Trophoblast cell (in vitro differentiated cells and primary cell): Measurements from ENCODE around the gene SNX25.
"Not testable (repeated sequence)": the region's sequence is repeated elsewhere in the genome, so short reads cannot be mapped to it uniquely, and the experiment has no call there.

ENCODE experiments used
- DNase-seq, 2 donors: peaks; one replicate each; pipeline ENCODE4 v3.0.0-alpha.2; 2016
- H2AFZ ChIP-seq: 2 replicates; pipeline ENCODE4 v1.6.1; 2013; ENCODE audit warnings: low read length, moderate library complexity, mild to moderate bottlenecking; ENCODE audit not compliant: insufficient read depth, poor library complexity
- H2AK5ac ChIP-seq: 2 replicates; pipeline ENCODE4 v1.6.1; 2013; ENCODE audit warnings: mild to moderate bottlenecking, low read length
- H2BK120ac ChIP-seq: 2 replicates; pipeline ENCODE4 v1.6.1; 2013; ENCODE audit warnings: low read length, mild to moderate bottlenecking, moderate library complexity; ENCODE audit not compliant: insufficient read depth, poor library complexity
- H2BK12ac ChIP-seq: 2 replicates; pipeline ENCODE4 v1.6.1; 2013; ENCODE audit warnings: mild to moderate bottlenecking, low read length, moderate library complexity
- H2BK5ac ChIP-seq: 2 replicates; pipeline ENCODE4 v1.6.1; 2013; ENCODE audit warnings: low read length, low read depth, moderate library complexity, mild to moderate bottlenecking; ENCODE audit not compliant: poor library complexity
- H3K14ac ChIP-seq: 2 replicates; pipeline ENCODE4 v1.6.1; 2013; ENCODE audit warnings: mild to moderate bottlenecking, low read length
- H3K18ac ChIP-seq: 2 replicates; pipeline ENCODE4 v1.6.1; 2013; ENCODE audit warnings: mild to moderate bottlenecking, low read length
- H3K23ac ChIP-seq: 2 replicates; pipeline ENCODE4 v1.6.1; 2013; ENCODE audit warnings: low read length
- H3K27ac ChIP-seq: 2 replicates; pipeline ENCODE4 v1.5.1; 2013; ENCODE audit warnings: low read depth, mild to moderate bottlenecking, inconsistent platforms, low read length, moderate library complexity
- H3K27me3 ChIP-seq: 2 replicates; pipeline ENCODE4 v1.6.1; 2013; ENCODE audit warnings: inconsistent platforms, mild to moderate bottlenecking, low read length, moderate library complexity; ENCODE audit not compliant: insufficient read depth
- H3K36me3 ChIP-seq, 2 experiments: 1 replicate in 1 of 2; 2 replicates in 1 of 2; pipeline ENCODE4 v1.6.1; 2013; ENCODE audit warnings: low read length in 2 of 2, mild to moderate bottlenecking in 2 of 2, moderate library complexity in 1 of 2; ENCODE audit not compliant: insufficient read depth in 2 of 2, control insufficient read depth in 1 of 2
- H3K4ac ChIP-seq: 2 replicates; pipeline ENCODE4 v1.6.1; 2013; ENCODE audit warnings: low read depth, mild to moderate bottlenecking, low read length, moderate library complexity
- H3K4me1 ChIP-seq, 2 experiments: 1 replicate in 1 of 2; 2 replicates in 1 of 2; pipeline ENCODE4 v1.6.1; 2013; ENCODE audit warnings: low read length in 2 of 2, mild to moderate bottlenecking in 2 of 2, moderate library complexity in 1 of 2; ENCODE audit not compliant: insufficient read depth in 2 of 2, control insufficient read depth in 1 of 2
- H3K4me2 ChIP-seq: 2 replicates; pipeline ENCODE4 v1.6.1; 2013; ENCODE audit warnings: inconsistent platforms, mild to moderate bottlenecking, low read length, moderate library complexity
- H3K4me3 ChIP-seq: 2 replicates; pipeline ENCODE4 v1.5.1; 2013; ENCODE audit warnings: mild to moderate bottlenecking, low read depth, low read length, inconsistent platforms
- H3K79me1 ChIP-seq: one replicate; pipeline ENCODE4 v1.6.1; 2013; ENCODE audit warnings: low read length
- H3K79me2 ChIP-seq: 2 replicates; pipeline ENCODE4 v1.6.1; 2013; ENCODE audit warnings: low read length, mild to moderate bottlenecking; ENCODE audit not compliant: control insufficient read depth, insufficient read depth, poor library complexity
- H3K9ac ChIP-seq: 2 replicates; pipeline ENCODE4 v1.6.1; 2013; ENCODE audit warnings: mild to moderate bottlenecking, low read length
- H3K9me3 ChIP-seq: 2 replicates; pipeline ENCODE4 v1.6.1; 2013; ENCODE audit warnings: low read depth, mild to moderate bottlenecking, control low read depth, inconsistent platforms, low read length; ENCODE audit not compliant: insufficient read depth
- H4K12ac ChIP-seq: 2 replicates; pipeline ENCODE4 v1.6.1; 2013; ENCODE audit warnings: low read depth, mild to moderate bottlenecking, low read length, moderate library complexity
- H4K8ac ChIP-seq: 2 replicates; pipeline ENCODE4 v1.6.1; 2013; ENCODE audit warnings: low read depth, mild to moderate bottlenecking, low read length, moderate library complexity
- H4K91ac ChIP-seq: one replicate; pipeline ENCODE4 v1.6.1; 2013; ENCODE audit warnings: low read depth, mild to moderate bottlenecking, low read length, moderate library complexity
- WGBS: extraction: QIAGEN DNeasy Blood & Tissue Kit; methylation state at CpG from one replicate; pipeline ENCODE4 v1.1.7; 2013; ENCODE audit warnings: missing lambda C conversion rate; ENCODE audit not compliant: insufficient read length, insufficient coverage; ENCODE audit errors: extremely low coverage; 5-methylcytosine and 5-hydroxymethylcytosine counted together

SNX25 gene

DNA sequence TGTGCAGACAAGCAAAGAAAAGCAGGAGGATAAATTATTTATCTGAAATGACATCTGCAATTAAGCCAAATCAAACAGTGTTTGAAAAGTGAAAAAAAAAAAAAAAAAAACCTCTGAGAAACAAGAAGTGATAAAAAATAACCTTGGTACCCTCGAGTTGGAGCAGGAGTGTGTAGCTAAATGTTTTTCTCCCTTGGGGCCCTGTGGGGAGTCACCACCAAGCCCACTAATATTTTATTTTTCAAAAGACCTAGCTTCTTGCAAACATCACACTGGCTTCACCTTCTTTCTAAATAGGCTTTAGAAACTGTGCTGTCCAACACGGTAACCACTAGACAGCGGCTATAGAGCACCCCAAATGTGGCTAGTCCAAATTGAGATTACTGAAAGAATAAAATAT, 47.7 kb downstream of the SNX25 start:
- WGBS = no CpG with 5 or more reads among the region's 3 CpGs
- Histone ChIP-seq H3K36me3 (peaks cover 0 to 4% of the 10 kb centered on the region in 2 experiments), H3K79me2 (no peaks in the 10 kb centered on the region), H4K8ac (no peak overlapping the region), H3K9ac (no peak overlapping the region), H3K4ac (no peak overlapping the region), H2BK120ac (no peak overlapping the region), H3K4me3 (no peak overlapping the region), H4K91ac (no peak overlapping the region), H3K14ac (no peak overlapping the region), H3K79me1 (peaks cover 2% of the 10 kb centered on the region), H2BK12ac (no peak overlapping the region), H3K23ac (no peak overlapping the region), H3K4me1 (peaks cover 1 to 2% of the 10 kb centered on the region in 2 experiments), H2AK5ac (no peak overlapping the region), H2BK5ac (no peak overlapping the region), H3K4me2 (no peak overlapping the region), H3K9me3 (no peaks in the 10 kb centered on the region), H3K27me3 (no peaks in the 10 kb centered on the region), H2AFZ (no peak overlapping the region), H3K18ac (no peak overlapping the region), H3K27ac (no peak overlapping the region), H4K12ac (no peak overlapping the region)
- no peak for DNase-seq

DNA sequence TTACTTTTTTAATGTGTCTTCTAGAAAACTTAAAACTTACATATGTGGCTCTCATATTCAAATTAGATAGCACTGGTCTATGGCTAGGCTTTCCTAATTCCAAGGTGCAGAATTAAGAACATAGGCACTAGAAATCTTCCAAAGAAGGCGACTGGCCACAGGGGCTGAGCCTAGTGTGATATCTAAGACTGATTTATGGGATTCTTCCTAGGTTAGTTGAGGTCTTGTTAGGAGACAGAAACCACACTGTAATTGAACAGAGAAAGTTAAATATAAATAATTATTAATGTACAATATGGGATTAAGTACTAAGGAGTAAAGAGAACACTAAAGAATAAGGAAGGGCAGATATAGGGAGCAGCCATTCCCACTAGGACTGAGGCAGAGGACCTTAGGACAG, 48.3 kb downstream of the SNX25 start:
- H2BK5ac ChIP-seq = no peak overlapping the region
- no peaks in the 10 kb centered on the region for H3K79me2 ChIP-seq
- H3K27me3 ChIP-seq = no peaks in the 10 kb centered on the region
- no peaks in the 10 kb centered on the region for H3K9me3 ChIP-seq
- H3K4me3 ChIP-seq = no peak overlapping the region
- peaks cover 0 to 4% of the 10 kb centered on the region in 2 experiments for H3K36me3 ChIP-seq
- no peak overlapping the region for H2AFZ ChIP-seq
- peaks cover 2% of the 10 kb centered on the region for H3K79me1 ChIP-seq
- DNase-seq = no peak
- H3K9ac ChIP-seq = no peak overlapping the region
- no peak overlapping the region for H3K23ac ChIP-seq
- no peak overlapping the region for H3K4ac ChIP-seq
- no peak overlapping the region for H2BK12ac ChIP-seq
- no peak overlapping the region for H3K18ac ChIP-seq
- no peak overlapping the region for H2BK120ac ChIP-seq
- H4K8ac ChIP-seq = no peak overlapping the region
- H3K4me2 ChIP-seq = no peak overlapping the region
- no peak overlapping the region for H3K14ac ChIP-seq
- no peak overlapping the region for H2AK5ac ChIP-seq
- H3K4me1 ChIP-seq = peaks cover 1 to 2% of the 10 kb centered on the region in 2 experiments
- H3K27ac ChIP-seq = no peak overlapping the region
- H4K12ac ChIP-seq = no peak overlapping the region
- WGBS = no CpG with 5 or more reads among the region's 1 CpG
- H4K91ac ChIP-seq = no peak overlapping the region

DNA sequence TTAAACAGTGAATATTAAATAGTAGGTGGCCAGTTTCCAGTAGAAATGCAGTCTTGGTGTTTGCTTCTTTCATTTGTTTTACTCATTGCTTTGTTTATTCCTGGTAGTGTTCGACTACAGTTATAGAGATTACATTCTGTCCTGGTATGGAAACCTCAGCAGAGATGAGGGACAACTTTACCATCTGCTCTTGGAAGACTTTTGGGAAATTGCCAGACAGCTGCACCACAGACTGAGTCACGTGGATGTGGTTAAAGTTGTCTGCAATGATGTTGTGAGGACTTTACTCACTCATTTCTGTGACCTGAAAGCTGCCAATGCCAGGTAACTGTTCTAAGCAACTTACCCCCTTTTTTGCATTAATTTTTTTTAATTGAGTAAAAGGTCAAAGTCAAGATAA, 49.3 kb downstream of the SNX25 start:
- H2BK12ac ChIP-seq, H2BK5ac ChIP-seq, H3K4ac ChIP-seq, H3K27me3 ChIP-seq, H3K4me1 ChIP-seq, H4K8ac ChIP-seq, H3K14ac ChIP-seq, H2AK5ac ChIP-seq, H3K4me2 ChIP-seq, H2BK120ac ChIP-seq, H3K79me2 ChIP-seq, H3K27ac ChIP-seq, H3K23ac ChIP-seq, H4K12ac ChIP-seq, H3K36me3 ChIP-seq, H3K9me3 ChIP-seq, H3K9ac ChIP-seq, H2AFZ ChIP-seq, H4K91ac ChIP-seq, H3K79me1 ChIP-seq, DNase-seq, H3K18ac ChIP-seq, H3K4me3 ChIP-seq: not testable (repeated sequence)
- WGBS = no CpG with 5 or more reads among the region's 2 CpGs

DNA sequence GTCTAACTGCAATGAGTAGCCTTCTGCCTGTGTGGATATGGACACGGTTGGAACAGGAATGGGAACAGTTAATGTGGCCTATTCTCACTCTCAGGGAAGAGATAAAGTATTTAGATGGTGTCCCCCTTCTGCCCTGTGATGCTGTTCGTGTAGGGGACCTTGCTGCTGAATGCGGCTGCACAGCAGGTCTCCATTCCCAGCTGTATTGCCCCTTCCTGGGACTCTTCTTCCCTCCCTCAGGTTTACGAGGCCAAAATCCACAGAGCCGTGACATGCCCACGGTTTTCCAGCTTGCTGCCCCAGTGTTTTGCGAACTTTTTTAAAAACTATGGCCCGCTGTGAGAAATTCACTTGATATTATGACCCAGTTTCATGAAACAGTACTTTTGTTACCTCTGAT, 50.3 kb downstream of the SNX25 start:
- no peaks in the 10 kb centered on the region for H3K79me2 ChIP-seq
- H2BK5ac ChIP-seq = no peak overlapping the region
- H3K4me3 ChIP-seq = no peak overlapping the region
- no peak overlapping the region for H4K91ac ChIP-seq
- H4K12ac ChIP-seq = no peak overlapping the region
- H3K79me1 ChIP-seq = no peaks in the 10 kb centered on the region
- H3K4ac ChIP-seq = no peak overlapping the region
- H3K27me3 ChIP-seq = no peaks in the 10 kb centered on the region
- no peak overlapping the region for H3K27ac ChIP-seq
- H4K8ac ChIP-seq = no peak overlapping the region
- H3K9me3 ChIP-seq = no peaks in the 10 kb centered on the region
- H3K4me2 ChIP-seq = no peak overlapping the region
- no CpG with 5 or more reads among the region's 8 CpGs for WGBS
- H2AFZ ChIP-seq = no peak overlapping the region
- DNase-seq = no peak
- no peak overlapping the region for H3K23ac ChIP-seq
- peaks cover 0 to 2% of the 10 kb centered on the region in 2 experiments for H3K36me3 ChIP-seq
- no peak overlapping the region for H3K14ac ChIP-seq
- H2AK5ac ChIP-seq = no peak overlapping the region
- no peak overlapping the region for H3K18ac ChIP-seq
- no peak overlapping the region for H2BK12ac ChIP-seq
- peaks cover 0 to 1% of the 10 kb centered on the region in 2 experiments for H3K4me1 ChIP-seq
- H3K9ac ChIP-seq = no peak overlapping the region
- H2BK120ac ChIP-seq = no peak overlapping the region
